Measurements from ENCODE around the gene KRT83.

The KRT83 gene

DNA sequence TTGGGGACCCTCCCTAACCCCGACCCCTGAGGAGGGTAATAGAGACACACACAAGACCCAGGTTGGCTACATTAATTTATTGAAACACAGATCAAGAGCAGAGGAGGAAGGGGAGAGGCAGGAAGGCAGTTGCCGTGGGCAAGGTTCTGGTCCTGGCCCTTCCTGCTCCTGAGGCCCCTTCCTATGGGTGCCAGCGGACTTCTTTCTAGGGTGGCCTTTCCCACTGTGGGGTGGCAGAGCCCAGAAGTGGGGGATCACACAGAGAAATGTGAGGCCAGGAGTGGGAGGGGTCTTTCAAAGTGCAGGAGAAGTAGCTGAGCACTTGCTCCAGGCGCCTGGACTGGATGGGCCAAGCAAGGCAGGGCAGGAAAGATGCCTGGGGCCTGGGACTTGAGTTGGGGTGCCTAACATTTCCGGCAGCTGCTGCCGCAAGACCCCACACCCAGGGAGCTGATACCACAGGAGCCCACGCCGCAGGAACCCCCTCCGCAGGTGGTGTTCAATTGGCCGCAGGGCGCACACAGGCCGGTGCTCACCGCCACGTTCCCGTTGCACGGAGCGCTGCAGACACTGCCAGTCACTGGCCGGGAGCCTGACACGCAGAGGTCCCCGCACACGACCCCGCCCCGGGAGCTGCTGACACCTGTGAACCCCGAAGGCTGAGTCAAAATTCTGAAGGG is 35.2 kb downstream of the KRT83 start:
- peak overlapping the region; percentile 83 for H2BK5ac ChIP-seq (ENCODE audit: low read length)
- H3K4me2 ChIP-seq (ENCODE audit: insufficient read depth, low read length, poor library complexity, severe bottlenecking): no peak overlapping the region
- no peak overlapping the region for H3K23ac ChIP-seq (ENCODE audit: low read depth, low read length, poor library complexity)
- H3K9ac ChIP-seq (ENCODE audit: low read depth, low read length, poor library complexity): no peak overlapping the region
- H3K4me1 ChIP-seq (ENCODE audit: control insufficient read depth in 2 of 2, insufficient read depth in 1 of 2, low read depth in 1 of 2, low read length in 2 of 2): peaks cover 0 to 2% of the 10 kb centered on the region in 2 donors
- H4K91ac ChIP-seq (ENCODE audit: low read depth, low read length, poor library complexity): no peak overlapping the region
- peak overlapping the region; percentile 73 for H2BK12ac ChIP-seq (ENCODE audit: low read length)
- H2AFZ ChIP-seq (ENCODE audit: low read length): no peak overlapping the region
- no CpG with 5 or more reads among the region's 24 CpGs for WGBS, 2 donors (ENCODE audit: extremely low coverage in 2 of 2, insufficient read length in 2 of 2, insufficient replicate concordance in 1 of 2)
- H3K4ac ChIP-seq (ENCODE audit: low read length): no peak overlapping the region
- H3K9me3 ChIP-seq (replicated peaks in 1 of 2; ENCODE audit: control insufficient read depth in 2 of 2, insufficient read depth in 1 of 2, low read depth in 1 of 2, low read length in 2 of 2): no peaks in the 10 kb centered on the region
- H3K27me3 ChIP-seq (ENCODE audit: control insufficient read depth in 3 of 3, insufficient read depth in 3 of 3, low read depth in 1 of 3, low read length in 3 of 3): peaks cover 0 to 2% (median 0%) of the 10 kb centered on the region in 3 experiments
- no peak overlapping the region for H2BK120ac ChIP-seq (ENCODE audit: low read depth, low read length)
- H3K14ac ChIP-seq (ENCODE audit: low read length): no peak overlapping the region
- H2BK15ac ChIP-seq (ENCODE audit: low read length): no peak overlapping the region
- H2AK5ac ChIP-seq (ENCODE audit: low read depth, low read length): no peak overlapping the region
- H3K79me1 ChIP-seq (ENCODE audit: low read depth, low read length): no peaks in the 10 kb centered on the region
- no peak for DNase-seq (ENCODE audit: low spot score)
- H3K36me3 ChIP-seq (replicated peaks in 1 of 2; ENCODE audit: control insufficient read depth in 2 of 2, insufficient read depth in 2 of 2, low read length in 2 of 2): no peaks in the 10 kb centered on the region
- H4K8ac ChIP-seq (ENCODE audit: low read depth, low read length): no peak overlapping the region
- H3K4me3 ChIP-seq (ENCODE audit: low read length in 2 of 2): no peak overlapping the region
- peak overlapping the region; percentile 80 for H3K18ac ChIP-seq (ENCODE audit: low read length)
- no peak overlapping the region for H3K27ac ChIP-seq (replicated peaks; ENCODE audit: low read length)

DNA sequence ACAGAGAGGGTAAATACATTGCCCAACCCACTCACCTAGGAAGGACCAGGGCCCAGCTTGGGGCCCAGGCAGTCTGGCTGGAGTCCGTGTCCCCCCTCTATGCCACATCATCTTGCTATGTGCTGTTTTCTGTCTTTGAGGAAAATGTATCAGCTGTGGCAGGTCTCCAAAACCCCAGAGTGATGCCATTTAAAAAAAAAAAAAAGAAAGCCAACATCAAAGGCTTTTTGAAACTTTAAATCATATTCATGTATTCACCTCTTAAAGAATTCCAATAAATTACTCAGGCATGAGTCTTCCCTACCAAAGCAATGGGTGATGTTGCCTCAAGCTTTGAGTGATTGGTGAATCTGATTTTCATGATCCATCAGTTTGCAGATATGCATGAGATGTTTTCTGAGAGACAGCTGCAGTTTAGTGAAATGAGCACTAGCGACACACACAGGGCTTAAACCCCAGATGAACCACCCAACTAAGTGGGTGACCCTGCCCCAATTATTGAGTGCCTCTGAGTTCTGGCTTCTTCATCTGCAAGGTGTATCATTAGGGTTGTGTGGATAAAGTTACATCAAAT is 35.9 kb downstream of the KRT83 start:
- no peak overlapping the region for H3K4me3 ChIP-seq (ENCODE audit: low read length in 2 of 2)
- no peak overlapping the region for H3K27ac ChIP-seq (replicated peaks; ENCODE audit: low read length)
- no peak overlapping the region for H3K9ac ChIP-seq (ENCODE audit: low read depth, low read length, poor library complexity)
- no peaks in the 10 kb centered on the region for H3K9me3 ChIP-seq (replicated peaks in 1 of 2; ENCODE audit: control insufficient read depth in 2 of 2, insufficient read depth in 1 of 2, low read depth in 1 of 2, low read length in 2 of 2)
- no peaks in the 10 kb centered on the region for H3K79me1 ChIP-seq (ENCODE audit: low read depth, low read length)
- H3K27me3 ChIP-seq (ENCODE audit: control insufficient read depth in 3 of 3, insufficient read depth in 3 of 3, low read depth in 1 of 3, low read length in 3 of 3): peaks cover 0 to 2% (median 0%) of the 10 kb centered on the region in 3 experiments
- H3K14ac ChIP-seq (ENCODE audit: low read length): no peak overlapping the region
- H2AK5ac ChIP-seq (ENCODE audit: low read depth, low read length): no peak overlapping the region
- H2AFZ ChIP-seq (ENCODE audit: low read length): no peak overlapping the region
- no peak overlapping the region for H2BK15ac ChIP-seq (ENCODE audit: low read length)
- H3K23ac ChIP-seq (ENCODE audit: low read depth, low read length, poor library complexity): no peak overlapping the region
- H4K91ac ChIP-seq (ENCODE audit: low read depth, low read length, poor library complexity): no peak overlapping the region
- H2BK5ac ChIP-seq (ENCODE audit: low read length): no peak overlapping the region
- no peaks in the 10 kb centered on the region for H3K36me3 ChIP-seq (replicated peaks in 1 of 2; ENCODE audit: control insufficient read depth in 2 of 2, insufficient read depth in 2 of 2, low read length in 2 of 2)
- no peak overlapping the region for H3K4ac ChIP-seq (ENCODE audit: low read length)
- H3K4me1 ChIP-seq (ENCODE audit: control insufficient read depth in 2 of 2, insufficient read depth in 1 of 2, low read depth in 1 of 2, low read length in 2 of 2): peaks cover 0 to 2% of the 10 kb centered on the region in 2 donors
- DNase-seq (ENCODE audit: low spot score): no peak
- H3K4me2 ChIP-seq (ENCODE audit: insufficient read depth, low read length, poor library complexity, severe bottlenecking): no peak overlapping the region
- no peak overlapping the region for H3K18ac ChIP-seq (ENCODE audit: low read length)
- no peak overlapping the region for H2BK120ac ChIP-seq (ENCODE audit: low read depth, low read length)
- no peak overlapping the region for H2BK12ac ChIP-seq (ENCODE audit: low read length)
- no peak overlapping the region for H4K8ac ChIP-seq (ENCODE audit: low read depth, low read length)
- WGBS, 2 donors (ENCODE audit: extremely low coverage in 2 of 2, insufficient read length in 2 of 2, insufficient replicate concordance in 1 of 2): no CpG with 5 or more reads among the region's 2 CpGs

DNA sequence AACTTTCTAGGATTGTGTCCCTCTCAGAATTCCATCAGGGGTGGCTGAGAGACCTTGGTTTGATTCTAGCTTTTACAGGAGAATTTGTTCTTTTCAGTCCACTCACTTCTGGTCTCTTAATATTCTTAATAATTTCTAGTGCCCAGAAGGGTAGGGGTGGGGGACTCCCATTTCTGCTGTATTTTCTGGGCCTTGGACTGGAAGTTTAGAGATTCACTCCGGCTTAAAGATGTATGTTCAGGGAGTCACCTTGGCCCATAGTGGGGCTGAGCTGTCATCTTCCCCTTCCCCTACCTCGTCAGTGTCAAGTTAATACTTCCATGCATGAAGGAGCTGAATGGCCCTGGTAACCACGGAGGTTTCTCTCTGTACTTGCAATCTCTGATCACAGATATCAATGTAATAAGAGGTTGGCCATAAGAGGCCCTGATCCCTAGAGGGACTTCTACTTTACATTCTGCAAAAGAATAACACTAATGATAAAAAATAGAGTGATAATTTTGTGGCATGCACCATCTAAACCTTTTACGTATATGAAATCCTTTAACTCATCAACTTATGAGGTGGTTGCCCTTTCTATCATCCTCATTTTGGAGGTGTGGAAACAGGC is 36.5 kb downstream of the KRT83 start:
- H2BK12ac ChIP-seq (ENCODE audit: low read length): no peak overlapping the region
- no CpG with 5 or more reads among the region's 4 CpGs for WGBS, 2 donors (ENCODE audit: extremely low coverage in 2 of 2, insufficient read length in 2 of 2, insufficient replicate concordance in 1 of 2)

More for the DNA sequence above, 36.5 kb downstream of the KRT83 start:
- no peaks in the 10 kb centered on the region for H3K79me1 ChIP-seq (ENCODE audit: low read depth, low read length)
- no peak overlapping the region for H2BK120ac ChIP-seq (ENCODE audit: low read depth, low read length)
- no peak overlapping the region for H3K14ac ChIP-seq (ENCODE audit: low read length)
- no peak overlapping the region for H3K4me2 ChIP-seq (ENCODE audit: insufficient read depth, low read length, poor library complexity, severe bottlenecking)
- DNase-seq (ENCODE audit: low spot score): no peak
- no peak overlapping the region for H2BK5ac ChIP-seq (ENCODE audit: low read length)
- H3K27me3 ChIP-seq (ENCODE audit: control insufficient read depth in 3 of 3, insufficient read depth in 3 of 3, low read depth in 1 of 3, low read length in 3 of 3): peaks cover 0 to 2% (median 0%) of the 10 kb centered on the region in 3 experiments
- no peak overlapping the region for H4K8ac ChIP-seq (ENCODE audit: low read depth, low read length)
- H3K23ac ChIP-seq (ENCODE audit: low read depth, low read length, poor library complexity): no peak overlapping the region
- no peak overlapping the region for H2AK5ac ChIP-seq (ENCODE audit: low read depth, low read length)
- H4K91ac ChIP-seq (ENCODE audit: low read depth, low read length, poor library complexity): no peak overlapping the region
- H3K36me3 ChIP-seq (replicated peaks in 1 of 2; ENCODE audit: control insufficient read depth in 2 of 2, insufficient read depth in 2 of 2, low read length in 2 of 2): no peaks in the 10 kb centered on the region
- no peak overlapping the region for H3K9ac ChIP-seq (ENCODE audit: low read depth, low read length, poor library complexity)
- H3K4ac ChIP-seq (ENCODE audit: low read length): no peak overlapping the region
- peaks cover 0 to 6% of the 10 kb centered on the region in 2 donors for H3K4me1 ChIP-seq (ENCODE audit: control insufficient read depth in 2 of 2, insufficient read depth in 1 of 2, low read depth in 1 of 2, low read length in 2 of 2)
- H3K18ac ChIP-seq (ENCODE audit: low read length): no peak overlapping the region
- no peak overlapping the region for H2BK15ac ChIP-seq (ENCODE audit: low read length)
- H3K27ac ChIP-seq (replicated peaks; ENCODE audit: low read length): no peak overlapping the region
- H3K4me3 ChIP-seq (ENCODE audit: low read length in 2 of 2): no peak overlapping the region
- H2AFZ ChIP-seq (ENCODE audit: low read length): no peak overlapping the region
- H3K9me3 ChIP-seq (replicated peaks in 1 of 2; ENCODE audit: control insufficient read depth in 2 of 2, insufficient read depth in 1 of 2, low read depth in 1 of 2, low read length in 2 of 2): no peaks in the 10 kb centered on the region
